ENCODE results near the gene EBF3. TPM values are rescaled to one million over a fixed set of nuclear protein-coding genes. Genes with fewer than 3 reads are reported as not detected.
A peak's percentile ranks its signal among the peaks of the same experiment; 100 is the strongest.

EBF3 gene
- polyA plus RNA-seq, 4 donors, result 1.4 to 1.9 TPM; not detected in 2

GRCh38 chr10:129958148-129958628 lies 5.9 kb downstream of the EBF3 start:
- peak in 1 of 2 donors; percentile 30 for DNase-seq
- no peak overlapping the region for H3K27ac ChIP-seq (ENCODE audit: low read depth in 1 of 3, low read length in 2 of 3)
- 16 to 35% (median 19%) methylated on average over 16 of the region's 16 CpGs for WGBS, 3 donors
- peaks cover 9 to 70% (median 45%) of the 10 kb centered on the region in 3 donors for H3K27me3 ChIP-seq (ENCODE audit: control insufficient read depth in 3 of 3, insufficient read depth in 3 of 3, low read length in 3 of 3)
- H3K9me3 ChIP-seq (ENCODE audit: control insufficient read depth in 2 of 2, insufficient read depth in 1 of 2, low read depth in 1 of 2, low read length in 1 of 2), result no peaks in the 10 kb centered on the region
- FAIRE-seq, result no peak
- H3K4me3 ChIP-seq (ENCODE audit: low read depth in 1 of 3, low read length in 3 of 3), result no peak overlapping the region
- H3K36me3 ChIP-seq (ENCODE audit: control insufficient read depth in 3 of 3, insufficient read depth in 2 of 3, low read depth in 1 of 3, low read length in 3 of 3), result no peaks in the 10 kb centered on the region
- H3K4me1 ChIP-seq (ENCODE audit: control insufficient read depth in 3 of 3, insufficient read depth in 2 of 3, low read depth in 1 of 3, low read length in 2 of 3), result peaks cover 0 to 5% (median 0%) of the 10 kb centered on the region in 3 donors

DNA sequence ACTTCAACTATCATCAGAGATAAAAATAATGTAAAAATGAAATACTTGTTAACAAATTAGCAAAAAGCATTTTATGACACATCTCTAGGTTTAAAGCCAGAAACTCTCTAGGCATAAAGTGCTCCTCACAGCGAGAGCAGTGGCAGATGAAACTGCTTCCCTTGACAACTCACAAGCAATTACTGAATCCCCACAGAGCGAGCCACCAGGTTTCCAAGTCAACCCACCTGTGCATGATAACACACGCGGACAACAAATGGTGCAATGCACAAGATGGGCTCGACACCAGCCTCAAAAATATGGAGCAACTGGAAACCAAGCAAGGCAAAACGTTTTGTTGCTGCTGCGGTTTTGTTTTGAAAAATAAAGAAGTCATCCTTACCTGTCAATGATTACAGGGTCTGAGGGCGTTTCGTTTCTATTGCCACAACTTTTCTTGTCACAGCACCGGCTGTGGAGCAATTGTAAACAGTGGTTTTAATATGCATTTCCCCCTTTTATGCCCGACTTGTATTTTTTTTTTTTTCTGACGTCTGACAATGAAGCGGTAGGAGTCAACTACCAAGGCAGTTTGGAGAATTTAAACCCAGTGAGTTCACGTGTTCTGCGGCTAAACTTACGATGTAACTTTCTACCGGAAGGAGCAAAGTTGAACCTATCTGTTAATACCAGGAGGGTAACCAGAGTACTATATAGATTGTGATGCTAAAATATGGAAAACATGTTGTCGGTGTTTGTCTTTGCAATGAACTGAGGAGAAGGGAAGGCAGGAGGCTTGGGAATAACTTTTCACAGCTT lies 7.0 kb downstream of the EBF3 start:
- 10 to 35% (median 18%) methylated on average over 18 of the region's 18 CpGs for WGBS, 3 donors
- H3K9me3 ChIP-seq (ENCODE audit: control insufficient read depth in 2 of 2, insufficient read depth in 1 of 2, low read depth in 1 of 2, low read length in 1 of 2), result no peaks in the 10 kb centered on the region
- peaks cover 8 to 64% (median 38%) of the 10 kb centered on the region in 3 donors for H3K27me3 ChIP-seq (ENCODE audit: control insufficient read depth in 3 of 3, insufficient read depth in 3 of 3, low read length in 3 of 3)
- no peak for FAIRE-seq
- no peak overlapping the region for H3K4me3 ChIP-seq (ENCODE audit: low read depth in 1 of 3, low read length in 3 of 3)
- H3K36me3 ChIP-seq (ENCODE audit: control insufficient read depth in 3 of 3, insufficient read depth in 2 of 3, low read depth in 1 of 3, low read length in 3 of 3), result no peaks in the 10 kb centered on the region
- DNase-seq, result no peak
- no peaks in the 10 kb centered on the region for H3K4me1 ChIP-seq (ENCODE audit: control insufficient read depth in 3 of 3, insufficient read depth in 2 of 3, low read depth in 1 of 3, low read length in 2 of 3)
- no peak overlapping the region for H3K27ac ChIP-seq (ENCODE audit: low read depth in 1 of 3, low read length in 2 of 3)

DNA sequence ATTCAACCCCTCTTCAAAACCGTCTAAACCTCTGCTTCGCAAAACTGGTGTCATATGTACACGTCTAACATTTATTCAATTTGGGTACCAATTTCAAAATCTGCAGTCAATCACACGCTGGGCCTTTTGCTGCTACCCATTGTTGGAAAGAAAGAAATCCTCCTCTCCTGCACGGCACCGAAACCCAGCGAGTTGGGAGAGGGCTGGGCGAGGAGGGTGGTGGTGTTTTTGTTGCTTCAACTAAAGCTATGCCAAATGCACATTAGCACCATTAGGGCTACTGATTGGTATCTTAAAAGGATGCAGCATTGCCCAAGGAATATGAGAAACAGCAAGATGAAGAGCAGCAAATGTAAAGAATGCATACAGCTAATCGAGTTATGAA lies 7.8 kb downstream of the EBF3 start:
- WGBS, 3 donors, result 13 to 47% (median 25%) methylated on average over 9 of the region's 9 CpGs
- no peaks in the 10 kb centered on the region for H3K4me1 ChIP-seq (ENCODE audit: control insufficient read depth in 3 of 3, insufficient read depth in 2 of 3, low read depth in 1 of 3, low read length in 2 of 3)
- no peak for FAIRE-seq

DNA sequence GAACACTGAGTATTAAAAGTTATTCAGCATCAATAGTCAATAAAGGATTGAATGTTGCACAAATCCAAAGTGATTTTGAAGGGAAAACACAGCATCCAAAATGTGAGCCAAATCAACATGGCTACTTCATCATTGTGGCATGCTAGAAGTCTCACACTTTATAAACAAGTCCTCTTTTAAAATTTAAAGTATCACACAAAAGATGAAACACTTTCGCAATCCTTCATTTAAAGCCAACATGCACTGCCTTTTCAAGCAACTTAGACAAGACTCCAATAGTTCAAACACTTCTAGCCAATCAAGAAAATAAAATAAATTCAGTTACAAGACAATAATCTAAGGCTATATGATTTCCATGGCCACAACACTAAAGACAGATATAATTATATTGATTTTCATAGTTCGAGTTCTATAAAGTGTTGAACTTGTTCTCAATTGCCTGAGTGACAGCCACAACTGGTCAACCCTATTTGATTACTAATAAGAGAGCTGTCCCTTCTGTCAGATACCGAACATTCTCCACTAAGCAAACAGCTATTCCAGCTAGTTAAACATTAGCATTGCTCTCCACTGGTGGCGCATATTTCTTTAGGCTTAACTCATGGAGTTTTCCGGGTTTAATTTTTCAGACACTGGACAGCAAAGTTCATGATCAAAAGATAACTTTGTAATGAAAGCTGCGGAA lies 8.3 kb downstream of the EBF3 start:
- Histone ChIP-seq H3K27ac (ENCODE audit: low read depth in 1 of 3, low read length in 2 of 3) (no peak overlapping the region), H3K9me3 (ENCODE audit: control insufficient read depth in 2 of 2, insufficient read depth in 1 of 2, low read depth in 1 of 2, low read length in 1 of 2) (no peaks in the 10 kb centered on the region), H3K36me3 (ENCODE audit: control insufficient read depth in 3 of 3, insufficient read depth in 2 of 3, low read depth in 1 of 3, low read length in 3 of 3) (no peaks in the 10 kb centered on the region), H3K4me1 (ENCODE audit: control insufficient read depth in 3 of 3, insufficient read depth in 2 of 3, low read depth in 1 of 3, low read length in 2 of 3) (no peaks in the 10 kb centered on the region), H3K4me3 (ENCODE audit: low read depth in 1 of 3, low read length in 3 of 3) (no peak overlapping the region), H3K27me3 (ENCODE audit: control insufficient read depth in 3 of 3, insufficient read depth in 3 of 3, low read length in 3 of 3) (peaks cover 10 to 62% (median 31%) of the 10 kb centered on the region in 3 donors)
- peak; percentile 33 to 46 for DNase-seq
- 16 to 51% (median 25%) methylated on average over 6 of the region's 6 CpGs for WGBS, 3 donors
- FAIRE-seq, result no peak

More for the DNA sequence above, 7.8 kb downstream of the EBF3 start:
- H3K9me3 ChIP-seq (ENCODE audit: control insufficient read depth in 2 of 2, insufficient read depth in 1 of 2, low read depth in 1 of 2, low read length in 1 of 2), result no peaks in the 10 kb centered on the region
- DNase-seq, result no peak
- H3K36me3 ChIP-seq (ENCODE audit: control insufficient read depth in 3 of 3, insufficient read depth in 2 of 3, low read depth in 1 of 3, low read length in 3 of 3), result no peaks in the 10 kb centered on the region
- H3K27me3 ChIP-seq (ENCODE audit: control insufficient read depth in 3 of 3, insufficient read depth in 3 of 3, low read length in 3 of 3), result peaks cover 9 to 65% (median 36%) of the 10 kb centered on the region in 3 donors
- no peak overlapping the region for H3K4me3 ChIP-seq (ENCODE audit: low read depth in 1 of 3, low read length in 3 of 3)
- H3K27ac ChIP-seq (ENCODE audit: low read depth in 1 of 3, low read length in 2 of 3), result no peak overlapping the region

- Histone ChIP-seq H3K4me1 (ENCODE audit: control insufficient read depth in 3 of 3, insufficient read depth in 2 of 3, low read depth in 1 of 3, low read length in 2 of 3) (no peaks in the 10 kb centered on the region), H3K4me3 (ENCODE audit: low read depth in 1 of 3, low read length in 3 of 3) (no peak overlapping the region), H3K27me3 (ENCODE audit: control insufficient read depth in 3 of 3, insufficient read depth in 3 of 3, low read length in 3 of 3) (peaks cover 10 to 57% (median 27%) of the 10 kb centered on the region in 3 donors), H3K27ac (ENCODE audit: low read depth in 1 of 3, low read length in 2 of 3) (no peak overlapping the region), H3K36me3 (ENCODE audit: control insufficient read depth in 3 of 3, insufficient read depth in 2 of 3, low read depth in 1 of 3, low read length in 3 of 3) (no peaks in the 10 kb centered on the region), H3K9me3 (ENCODE audit: control insufficient read depth in 2 of 2, insufficient read depth in 1 of 2, low read depth in 1 of 2, low read length in 1 of 2) (no peaks in the 10 kb centered on the region)
- FAIRE-seq (no peak), DNase-seq (no peak)
- 32 to 69% (median 44%) methylated on average over 11 of the region's 11 CpGs for WGBS, 3 donors
These were observed 9.4 kb downstream of the EBF3 start for GRCh38 chr10:129954492-129955315.

GRCh38 chr10:129953119-129954051 lies 10.7 kb downstream of the EBF3 start:
- Histone ChIP-seq H3K4me3 (ENCODE audit: low read depth in 1 of 3, low read length in 3 of 3) (no peak overlapping the region), H3K4me1 (ENCODE audit: control insufficient read depth in 3 of 3, insufficient read depth in 2 of 3, low read depth in 1 of 3, low read length in 2 of 3) (no peaks in the 10 kb centered on the region), H3K27ac (ENCODE audit: low read depth in 1 of 3, low read length in 2 of 3) (no peak overlapping the region), H3K27me3 (ENCODE audit: control insufficient read depth in 3 of 3, insufficient read depth in 3 of 3, low read length in 3 of 3) (peaks cover 2 to 55% (median 18%) of the 10 kb centered on the region in 3 donors), H3K36me3 (ENCODE audit: control insufficient read depth in 3 of 3, insufficient read depth in 2 of 3, low read depth in 1 of 3, low read length in 3 of 3) (no peaks in the 10 kb centered on the region), H3K9me3 (ENCODE audit: control insufficient read depth in 2 of 2, insufficient read depth in 1 of 2, low read depth in 1 of 2, low read length in 1 of 2) (no peaks in the 10 kb centered on the region)
- DNase-seq (no peak), FAIRE-seq (no peak)
- 79 to 82% (median 82%) methylated on average over 22 of the region's 22 CpGs for WGBS, 3 donors

GRCh38 chr10:129952378-129953118 lies 11.5 kb downstream of the EBF3 start:
- H3K4me3 ChIP-seq (ENCODE audit: low read depth in 1 of 3, low read length in 3 of 3), result no peak overlapping the region
- no peaks in the 10 kb centered on the region for H3K4me1 ChIP-seq (ENCODE audit: control insufficient read depth in 3 of 3, insufficient read depth in 2 of 3, low read depth in 1 of 3, low read length in 2 of 3)
- H3K27ac ChIP-seq (ENCODE audit: low read depth in 1 of 3, low read length in 2 of 3), result no peak overlapping the region
- H3K9me3 ChIP-seq (ENCODE audit: control insufficient read depth in 2 of 2, insufficient read depth in 1 of 2, low read depth in 1 of 2, low read length in 1 of 2), result no peaks in the 10 kb centered on the region
- no peaks in the 10 kb centered on the region for H3K36me3 ChIP-seq (ENCODE audit: control insufficient read depth in 3 of 3, insufficient read depth in 2 of 3, low read depth in 1 of 3, low read length in 3 of 3)
- no peak for FAIRE-seq
- H3K27me3 ChIP-seq (ENCODE audit: control insufficient read depth in 3 of 3, insufficient read depth in 3 of 3, low read length in 3 of 3), result peaks cover 2 to 49% (median 13%) of the 10 kb centered on the region in 3 donors
- no peak for DNase-seq
- 64 to 78% (median 66%) methylated on average over 13 of the region's 13 CpGs for WGBS, 3 donors
